Right renal pelvis (tissue), 4 donors: ENCODE data around the gene SYCE1L. TPM values are rescaled to one million over a fixed set of nuclear protein-coding genes. Genes with fewer than 3 reads are reported as not detected.
A peak's percentile ranks its signal among the peaks of the same experiment; 100 is the strongest.
"Not testable (repeated sequence)": the region's sequence is repeated elsewhere in the genome, so short reads cannot be mapped to it uniquely, and the experiment has no call there.

Experiments
- DNase-seq, 4 donors: peaks; one replicate each; pipeline ENCODE4 v3.0.0-alpha.2; 2013; ENCODE audit warnings: low read depth in 4 of 4, low spot score in 3 of 4, missing footprints in 1 of 4
- polyA plus RNA-seq, 4 donors: library from polyadenylated mRNA; unstranded; fragments of 120-200 nt; gene quantifications; one replicate each; pipeline ENCODE4 v1.2.1, GENCODE V29; 2013; ENCODE audit not compliant: insufficient read length in 4 of 4

The SYCE1L gene, protein sequence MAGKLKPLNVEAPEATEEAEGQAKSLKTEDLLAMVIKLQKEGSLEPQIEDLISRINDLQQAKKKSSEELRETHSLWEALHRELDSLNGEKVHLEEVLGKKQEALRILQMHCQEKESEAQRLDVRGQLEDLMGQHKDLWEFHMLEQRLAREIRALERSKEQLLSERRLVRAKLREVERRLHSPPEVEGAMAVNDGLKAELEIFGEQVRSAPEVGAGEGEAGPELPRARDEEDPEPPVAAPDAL
- polyA plus RNA-seq, result 1 to 10 TPM; 2.7 to 9.2 (median 4.8) TPM

DNA sequence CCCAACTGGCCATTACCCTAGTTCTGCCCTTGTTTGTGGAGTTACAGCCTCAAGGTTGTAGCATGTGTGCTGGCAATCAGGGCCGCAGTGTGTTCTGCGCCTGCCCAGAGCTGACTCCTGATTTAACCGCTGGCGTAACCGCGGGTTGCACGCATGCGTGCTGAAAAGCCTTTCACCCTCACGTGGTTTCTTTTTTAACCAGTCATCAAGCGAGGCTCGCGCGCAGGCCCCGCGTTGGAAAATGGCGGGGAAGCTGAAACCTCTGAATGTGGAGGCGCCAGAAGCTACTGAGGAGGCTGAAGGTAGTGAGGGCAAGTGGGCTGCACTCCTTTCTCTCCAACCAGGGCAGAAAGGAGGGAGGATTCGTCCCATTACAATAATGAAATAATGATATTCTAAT lies at the start of gene SYCE1L:
TSS of gene SYCE1L (plus strand) at position 198 of the 400 bp plus-strand sequence. CDS start at position 242, 44 bp downstream.
- DNase-seq, result no peak

DNA sequence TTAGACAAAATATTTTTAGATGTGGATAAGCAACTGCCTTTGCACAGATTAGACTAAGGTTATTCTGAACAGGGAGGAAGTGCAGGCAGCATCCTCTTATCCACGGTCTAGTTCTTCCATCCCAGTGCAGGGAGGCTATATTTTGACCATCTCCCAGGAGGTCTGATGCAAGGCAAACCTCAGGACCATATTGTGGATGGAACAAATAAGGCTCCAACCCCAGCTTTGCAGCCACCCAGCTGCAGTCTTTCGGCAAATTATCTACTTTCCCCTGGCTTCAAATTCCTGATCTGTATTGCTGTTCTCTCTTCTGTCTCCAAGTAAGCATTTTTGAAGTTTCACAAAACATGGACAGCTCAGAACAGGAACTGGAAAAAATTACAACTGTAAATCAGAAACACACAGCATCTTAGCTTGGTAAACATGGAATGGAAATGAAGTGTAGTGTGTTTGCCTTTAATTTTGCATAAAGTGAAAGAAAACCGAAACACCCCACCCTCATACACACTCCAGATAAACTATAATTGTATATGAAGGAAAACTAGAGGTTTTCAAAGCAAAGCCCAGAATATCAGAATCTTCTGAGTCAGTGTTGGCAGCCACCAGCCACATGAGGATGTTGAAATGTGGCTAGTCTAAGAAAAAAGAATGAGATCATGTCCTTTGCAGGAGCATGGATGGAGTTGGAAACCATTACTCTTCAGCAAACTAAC lies 41.7 kb upstream of the SYCE1L start:
- DNase-seq, result no peak

DNA sequence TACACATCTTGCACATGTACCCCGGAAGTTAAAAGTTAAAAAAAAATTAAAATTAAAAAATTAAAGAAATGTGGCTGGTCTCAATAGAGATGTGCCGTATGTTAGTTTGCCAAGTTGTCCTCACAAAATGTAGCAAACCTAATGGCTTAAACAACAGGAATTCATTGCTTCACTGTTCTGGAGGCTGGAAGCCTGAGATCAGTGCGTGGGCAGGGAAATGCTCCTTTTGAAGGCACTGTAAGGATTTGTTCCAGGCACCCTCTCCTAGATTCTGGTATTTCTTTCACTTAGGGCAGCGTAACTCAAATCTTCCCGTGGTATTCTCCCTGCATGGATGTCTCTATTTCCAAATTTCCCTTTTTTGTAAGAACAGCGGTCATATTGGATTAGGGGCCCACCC lies 40.9 kb upstream of the SYCE1L start:
- no peak for DNase-seq

DNA sequence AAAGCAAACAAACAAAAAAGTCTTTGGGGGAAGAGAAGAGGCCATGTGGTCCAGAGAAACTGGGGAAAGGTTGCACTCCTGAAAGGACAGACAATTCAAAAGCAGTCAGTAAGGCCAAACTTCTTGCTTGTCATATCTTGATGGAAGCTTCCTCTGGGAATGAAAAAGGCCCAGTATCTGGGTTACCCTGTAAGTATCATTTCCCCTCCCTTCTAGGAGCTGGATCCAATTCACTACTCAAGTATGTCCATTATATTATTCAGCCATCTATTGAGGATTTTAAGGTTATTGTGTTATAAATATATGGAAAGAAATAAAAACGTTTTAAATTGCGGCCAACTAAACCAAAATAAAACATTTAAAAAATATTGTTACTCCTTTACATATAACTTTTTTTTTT lies 34.2 kb upstream of the SYCE1L start:
- DNase-seq, result no peak

DNA sequence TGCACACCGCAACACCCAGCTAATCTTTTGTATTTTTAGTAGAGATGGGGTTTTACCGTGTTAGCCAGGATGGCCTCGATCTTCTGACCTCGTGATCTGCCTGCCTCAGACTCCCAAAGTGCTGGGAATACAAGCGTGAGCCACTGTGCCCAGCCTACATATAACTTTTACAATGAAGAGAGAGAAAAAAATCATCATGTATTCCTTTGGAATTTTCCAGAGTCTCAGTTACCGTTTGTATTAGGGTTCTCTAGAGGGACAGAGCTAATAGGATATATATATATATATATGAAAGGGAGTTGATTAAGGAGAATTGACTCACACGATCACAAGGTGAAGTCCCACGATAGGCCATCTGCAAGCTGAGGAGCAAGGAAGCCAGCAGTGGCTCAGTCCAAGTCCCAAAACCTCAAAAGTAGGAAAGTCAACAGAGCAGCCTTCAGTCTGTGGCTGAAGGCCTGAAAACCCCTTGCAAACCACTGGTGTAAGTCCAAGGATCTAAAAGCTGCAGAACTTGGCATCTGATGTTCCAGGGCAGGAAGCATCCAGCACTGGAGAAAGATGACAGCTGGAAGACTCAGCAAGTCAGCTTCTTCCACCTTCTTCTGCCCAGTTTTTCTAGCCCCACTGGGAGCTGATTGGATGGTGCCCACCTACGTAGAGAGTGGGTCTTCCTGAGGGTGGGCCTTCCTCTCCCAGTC lies 33.5 kb upstream of the SYCE1L start:
- not testable (repeated sequence) for DNase-seq

DNA sequence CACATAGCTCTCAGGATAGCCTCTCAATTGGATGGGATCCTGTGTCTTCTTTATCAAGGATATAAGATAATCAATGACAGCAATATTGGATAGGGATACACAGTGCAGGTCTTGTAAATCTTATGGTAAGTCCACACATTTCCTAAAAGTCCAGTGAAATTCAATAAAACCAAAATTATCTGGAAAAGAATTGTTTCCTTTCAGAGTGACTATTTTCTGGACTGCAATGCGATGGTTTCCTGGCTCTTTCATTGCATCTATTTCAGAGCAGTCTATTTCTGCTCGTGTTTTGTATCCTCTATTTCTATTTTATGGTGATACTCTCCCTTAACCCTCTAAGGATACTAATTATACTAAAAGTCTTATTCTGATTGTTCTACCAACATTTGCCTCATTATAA lies 32.5 kb upstream of the SYCE1L start:
- DNase-seq, result no peak

DNA sequence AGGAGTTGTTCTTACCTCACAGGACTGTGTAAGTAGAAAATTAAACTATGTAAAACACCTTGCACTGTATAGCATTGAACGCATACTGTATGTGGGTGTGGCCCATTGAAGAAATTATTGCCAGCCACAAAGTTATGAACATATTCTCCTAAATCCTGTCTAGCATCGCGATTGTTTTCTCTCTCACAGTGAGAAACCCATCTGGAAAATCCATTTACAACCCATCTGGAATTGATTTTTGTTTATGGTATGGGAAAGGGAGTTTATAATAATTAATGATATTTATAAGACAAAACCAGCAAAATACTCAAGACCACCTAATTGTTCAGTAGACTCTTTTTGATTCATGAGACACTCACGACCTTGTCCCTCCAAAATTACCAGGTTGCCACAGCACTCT lies 30.3 kb upstream of the SYCE1L start:
- DNase-seq, result no peak

DNA sequence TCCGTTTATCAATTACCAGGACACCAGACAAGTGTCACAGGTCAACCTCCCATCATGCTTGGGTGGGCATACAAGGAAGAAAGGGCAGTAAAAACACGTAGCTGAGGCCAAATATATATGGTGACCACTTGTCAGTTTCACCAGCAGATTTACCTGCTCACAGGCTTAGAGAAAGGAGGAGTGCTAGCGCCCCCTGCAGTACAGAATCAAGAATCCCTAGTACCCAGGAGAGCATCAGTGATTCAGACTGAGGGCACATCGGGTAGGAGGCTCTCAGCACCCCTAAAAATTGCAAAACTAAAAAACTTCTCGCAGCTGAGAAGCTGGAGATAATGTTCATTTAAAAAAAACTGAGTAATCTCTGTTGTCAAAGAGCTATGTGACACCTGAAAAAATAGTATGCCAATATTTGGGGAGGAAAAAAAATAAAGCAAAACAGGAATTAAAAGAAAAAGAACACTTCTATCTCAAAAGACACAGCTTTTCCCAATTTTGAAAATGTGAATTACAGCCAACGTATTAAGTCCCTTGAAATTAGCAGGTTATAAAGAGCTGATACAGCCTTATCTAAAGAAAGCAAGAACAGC lies 29.5 kb upstream of the SYCE1L start:
- peak in 1 of 4 donors; percentile 24 for DNase-seq

DNA sequence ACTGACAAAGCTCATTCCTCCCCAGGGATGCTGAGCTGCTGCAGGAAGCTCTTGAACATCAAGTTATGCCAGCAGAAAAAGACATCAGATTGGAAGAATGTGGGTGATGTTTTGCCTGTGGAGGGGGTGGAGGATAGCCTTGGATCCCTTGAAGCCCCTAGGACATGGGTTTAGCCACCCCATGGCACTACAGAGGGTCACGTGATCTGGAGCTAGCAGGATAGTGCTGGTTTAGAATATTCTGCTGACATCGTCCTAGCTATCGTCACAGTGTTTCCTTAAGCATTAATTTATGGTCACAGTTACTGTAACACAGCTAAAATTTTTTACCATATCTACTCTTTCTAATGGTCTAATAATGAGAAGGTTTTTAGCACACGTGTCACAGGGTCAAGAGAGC lies 28.4 kb upstream of the SYCE1L start:
- no peak for DNase-seq

DNA sequence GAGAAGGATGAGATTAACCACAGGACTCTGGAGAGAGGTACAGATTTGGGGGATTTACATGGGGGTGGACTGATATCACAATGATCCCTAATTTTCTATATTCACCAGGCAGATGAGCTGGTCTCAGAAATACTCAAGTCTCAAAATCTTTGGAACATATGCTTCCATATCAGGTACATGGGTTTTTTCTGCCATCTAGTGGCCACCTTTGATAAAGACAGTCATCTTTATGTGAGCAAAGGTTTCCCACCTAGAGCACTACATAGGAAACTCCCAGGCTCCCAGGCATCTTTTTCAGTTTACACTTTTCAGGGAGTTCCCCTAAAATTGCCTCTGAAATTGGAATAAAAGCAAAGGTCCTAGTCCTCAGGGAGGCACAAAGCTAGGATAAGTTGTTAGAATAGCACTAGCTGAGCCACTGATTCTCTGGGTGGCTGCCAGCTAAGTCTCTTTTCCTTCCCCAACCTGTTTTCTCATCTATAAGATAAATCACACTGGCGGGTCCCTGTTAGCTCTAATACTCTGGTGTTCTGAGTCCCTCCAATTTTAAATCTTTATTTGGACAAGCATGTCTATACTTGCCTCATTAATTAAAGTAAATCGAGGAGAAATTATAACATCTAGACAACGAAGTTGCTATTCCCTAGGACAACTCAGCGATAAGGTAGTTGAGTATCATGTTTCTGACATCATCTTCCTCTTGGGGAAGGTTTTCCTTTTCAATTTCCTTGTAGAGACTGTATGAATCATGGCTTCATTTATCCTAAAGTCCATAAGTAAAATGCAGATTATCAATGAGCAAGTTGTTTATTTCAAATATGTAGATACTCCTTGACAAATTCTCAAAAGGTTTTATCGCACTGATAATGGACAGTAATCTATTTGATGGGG lies 27.2 kb upstream of the SYCE1L start:
- DNase-seq, result peak in 2 of 4 donors; percentile 51 to 62

DNA sequence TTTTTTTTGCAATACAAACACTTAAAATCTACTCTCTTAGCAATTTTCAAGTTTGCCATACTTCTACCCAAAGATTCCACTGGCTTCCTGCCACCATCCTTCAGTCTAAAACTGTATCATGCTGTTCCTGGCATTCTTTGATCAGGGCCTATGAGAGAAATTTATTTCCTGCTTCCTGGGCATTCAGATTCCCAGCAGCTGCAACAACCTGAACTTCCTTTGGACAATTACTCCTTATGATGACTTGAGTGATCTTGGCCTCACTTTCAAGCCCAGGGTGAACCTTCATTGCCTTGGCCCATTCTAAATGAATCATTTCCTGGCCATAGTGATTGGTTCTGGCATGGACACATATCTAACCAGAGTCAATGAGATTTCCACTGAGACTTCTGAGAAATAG lies 26.3 kb upstream of the SYCE1L start:
- DNase-seq, result no peak

DNA sequence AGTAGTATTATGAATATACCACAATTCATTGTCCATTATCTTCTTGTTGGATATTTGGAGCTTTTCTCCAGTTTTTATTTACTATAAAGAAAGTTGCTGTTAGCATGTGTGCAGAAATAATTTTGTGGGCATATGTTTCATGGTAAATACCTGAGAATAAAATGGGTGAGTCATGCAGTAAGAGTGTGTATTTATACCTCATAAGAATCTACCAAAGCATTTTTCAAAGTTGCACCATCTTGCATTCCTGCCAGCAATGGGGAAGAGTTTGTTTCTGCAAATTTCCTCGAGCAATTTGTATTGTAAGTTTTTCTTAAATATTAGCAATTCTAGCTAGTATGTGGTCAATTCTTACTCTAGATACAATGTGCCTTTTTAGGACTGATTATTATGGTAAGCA lies 16.1 kb upstream of the SYCE1L start:
- DNase-seq, result no peak

DNA sequence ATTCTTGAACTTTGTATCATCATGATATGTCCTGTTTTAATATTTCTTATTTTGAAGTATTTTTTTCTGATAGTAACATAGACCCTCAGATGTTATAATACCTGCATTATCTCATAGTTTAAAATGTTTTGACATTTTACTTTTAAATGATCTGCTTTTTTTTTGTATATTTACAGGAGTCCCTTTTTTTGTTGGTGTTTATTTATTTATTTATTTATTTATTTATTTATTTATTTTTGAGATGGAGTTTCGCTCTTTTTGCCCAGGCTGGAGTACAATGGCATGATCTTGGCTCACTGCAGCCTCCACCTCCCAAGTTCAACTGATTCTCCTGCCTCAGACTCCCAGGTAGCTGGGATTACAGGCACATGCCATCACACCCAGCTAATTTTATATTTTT lies 12.9 kb upstream of the SYCE1L start:
- not testable (repeated sequence) for DNase-seq

DNA sequence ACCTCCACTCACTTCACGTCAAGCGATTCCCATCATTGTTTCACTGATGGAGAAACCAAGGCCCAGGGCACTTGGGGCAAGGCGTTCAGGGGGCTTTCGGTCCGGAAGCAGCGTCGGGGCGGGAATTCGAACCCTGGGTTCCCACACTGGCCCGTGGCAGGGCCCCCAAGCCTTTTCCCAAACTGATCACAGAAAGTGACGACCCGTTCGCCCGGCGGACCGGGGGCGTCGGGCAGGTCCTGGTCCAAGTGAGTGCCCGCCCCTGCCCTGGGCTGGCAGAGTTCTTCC lies 9.1 kb upstream of the SYCE1L start:
- no peak for DNase-seq

DNA sequence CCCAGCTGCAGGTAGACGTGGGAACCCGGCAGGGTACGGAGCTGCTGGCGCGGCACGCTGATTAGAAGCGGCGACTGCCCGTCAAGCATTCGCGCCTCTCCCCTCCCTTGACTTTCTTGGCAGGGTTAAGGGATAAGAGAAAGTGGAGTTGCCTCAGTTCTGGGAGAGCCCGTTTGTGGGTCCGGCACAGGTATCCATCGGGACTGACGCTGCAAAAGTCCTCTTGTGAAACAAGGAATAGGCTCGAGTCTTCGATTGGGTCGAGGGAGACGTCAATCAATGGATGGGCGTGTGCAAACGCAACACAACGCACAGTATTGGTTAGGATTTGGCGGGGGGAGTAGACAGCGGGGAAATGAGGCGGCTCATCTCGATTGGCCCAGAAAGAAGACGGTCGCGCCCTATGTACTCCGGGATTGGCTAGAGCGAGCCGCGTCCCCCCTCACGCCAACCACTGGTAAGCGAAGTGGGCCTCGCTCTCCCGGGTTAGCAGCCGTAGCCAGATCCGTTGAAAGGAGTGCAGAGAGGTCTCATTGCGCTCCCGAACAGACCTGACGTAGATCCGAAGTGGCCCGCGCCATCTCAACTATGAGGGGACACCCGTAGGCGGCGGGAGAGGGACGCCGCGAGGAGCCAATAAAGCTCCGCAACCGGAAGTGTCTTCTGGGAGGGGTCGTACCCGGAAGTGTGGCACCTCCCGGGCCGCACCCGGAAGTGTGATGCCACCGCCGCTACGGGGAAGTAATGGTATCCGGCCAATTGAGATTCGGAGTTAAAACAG lies 8.5 kb upstream of the SYCE1L start, which contains the start of gene MON1B:
TSS of gene MON1B (plus strand) at position 713 of the 781 bp plus-strand sequence. CDS start 296 bp downstream, outside the sequence.
- DNase-seq, result peak; percentile 95 to 97 (median 96)

DNA sequence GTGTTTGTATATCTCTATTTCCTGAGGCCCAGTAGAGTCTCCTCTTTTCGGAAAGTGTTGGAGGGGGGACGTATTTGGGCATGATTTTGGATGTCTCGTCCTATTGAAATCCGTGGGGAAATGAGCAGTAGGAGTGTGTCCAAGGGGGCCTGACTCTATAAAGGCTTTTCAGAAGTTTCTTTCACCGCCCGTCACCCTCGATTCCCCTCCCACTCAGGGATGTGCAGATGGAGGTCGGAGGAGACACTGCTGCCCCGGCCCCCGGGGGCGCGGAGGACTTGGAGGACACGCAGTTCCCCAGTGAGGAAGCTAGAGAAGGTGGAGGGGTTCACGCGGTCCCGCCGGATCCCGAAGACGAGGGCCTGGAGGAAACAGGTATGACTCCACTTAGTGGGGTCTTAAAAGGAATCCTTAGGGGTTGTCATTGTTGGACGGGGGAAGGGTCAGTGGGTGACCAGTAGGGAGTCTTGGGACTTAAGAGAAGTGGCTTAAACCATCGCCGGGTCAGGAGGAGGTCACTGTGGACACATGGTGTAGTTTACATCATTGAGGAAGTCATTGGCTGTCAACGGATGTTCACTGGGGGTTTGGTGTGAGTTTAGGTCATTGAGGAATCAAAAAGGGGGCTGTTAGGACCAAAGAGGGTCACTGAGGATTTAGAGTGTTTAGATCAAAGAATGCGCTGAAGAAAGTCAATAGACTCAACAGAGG lies 7.8 kb upstream of the SYCE1L start:
- peak in 1 of 4 donors; percentile 4 for DNase-seq

DNA sequence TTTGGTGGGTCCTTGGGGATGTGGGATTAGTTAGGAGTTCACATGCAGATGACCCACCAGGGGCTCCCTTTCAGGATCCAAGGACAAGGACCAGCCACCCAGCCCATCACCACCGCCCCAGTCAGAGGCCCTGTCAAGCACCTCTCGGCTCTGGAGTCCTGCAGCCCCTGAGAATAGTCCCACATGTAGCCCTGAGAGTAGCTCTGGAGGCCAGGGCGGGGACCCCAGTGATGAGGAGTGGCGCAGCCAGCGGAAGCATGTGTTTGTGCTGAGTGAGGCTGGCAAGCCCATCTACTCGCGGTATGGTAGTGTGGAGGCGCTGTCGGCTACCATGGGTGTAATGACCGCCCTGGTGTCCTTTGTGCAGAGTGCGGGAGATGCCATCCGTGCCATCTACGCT lies 5.8 kb upstream of the SYCE1L start:
- DNase-seq, result no peak

DNA sequence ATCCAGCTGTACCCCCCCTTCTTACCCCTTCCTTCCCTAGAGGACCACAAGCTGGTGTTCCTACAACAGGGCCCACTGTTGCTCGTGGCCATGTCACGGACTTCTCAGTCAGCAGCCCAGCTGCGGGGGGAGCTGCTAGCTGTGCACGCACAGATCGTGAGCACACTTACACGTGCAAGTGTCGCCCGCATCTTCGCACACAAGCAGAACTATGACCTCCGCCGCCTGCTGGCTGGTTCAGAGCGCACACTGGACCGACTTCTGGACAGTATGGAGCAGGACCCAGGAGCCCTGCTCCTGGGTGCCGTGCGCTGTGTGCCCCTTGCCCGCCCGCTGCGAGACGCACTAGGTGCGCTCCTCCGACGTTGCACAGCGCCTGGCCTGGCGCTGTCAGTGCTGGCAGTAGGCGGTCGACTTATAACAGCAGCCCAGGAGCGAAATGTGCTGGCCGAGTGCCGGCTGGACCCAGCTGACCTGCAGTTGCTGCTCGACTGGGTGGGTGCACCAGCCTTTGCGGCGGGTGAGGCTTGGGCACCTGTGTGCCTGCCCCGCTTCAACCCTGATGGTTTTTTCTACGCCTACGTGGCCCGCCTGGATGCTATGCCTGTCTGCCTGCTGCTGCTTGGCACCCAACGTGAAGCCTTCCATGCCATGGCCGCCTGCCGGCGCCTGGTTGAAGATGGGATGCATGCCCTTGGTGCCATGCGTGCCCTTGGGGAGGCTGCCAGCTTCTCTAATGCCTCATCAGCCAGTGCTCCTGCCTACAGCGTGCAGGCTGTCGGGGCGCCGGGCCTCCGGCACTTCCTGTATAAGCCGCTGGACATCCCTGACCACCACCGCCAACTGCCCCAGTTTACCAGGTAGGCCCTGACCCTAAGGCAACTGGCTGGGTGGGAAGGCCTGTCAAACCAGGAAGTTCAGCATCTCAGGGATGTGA lies 4.6 kb upstream of the SYCE1L start:
- DNase-seq, result no peak
